Stomach smooth muscle (tissue), 2 donors: Measurements from ENCODE around the gene INPPL1.
"Not testable (repeated sequence)": the region's sequence is repeated elsewhere in the genome, so short reads cannot be mapped to it uniquely, and the experiment has no call there.

Experiments
- H3K27ac ChIP-seq: one replicate; pipeline ENCODE4 v1.7.0; 2013; ENCODE audit warnings: mild to moderate bottlenecking, low read length, inconsistent platforms
- H3K27me3 ChIP-seq, 2 donors: one replicate each; pipeline ENCODE4 v1.7.0; 2013; ENCODE audit warnings: low read length in 2 of 2; ENCODE audit not compliant: insufficient read depth in 2 of 2, control insufficient read depth in 1 of 2
- H3K36me3 ChIP-seq, 2 donors: one replicate each; pipeline ENCODE4 v1.7.0; 2013; ENCODE audit warnings: low read length in 2 of 2; ENCODE audit not compliant: control insufficient read depth in 2 of 2, insufficient read depth in 2 of 2
- H3K4me1 ChIP-seq: one replicate; pipeline ENCODE4 v1.7.0; 2013; ENCODE audit warnings: low read length; ENCODE audit not compliant: control insufficient read depth, insufficient read depth
- H3K4me3 ChIP-seq, 2 donors: one replicate each; pipeline ENCODE4 v1.7.0; 2013; ENCODE audit warnings: low read length in 2 of 2
- H3K9ac ChIP-seq, 2 donors: one replicate each; pipeline ENCODE4 v1.7.0; 2013; ENCODE audit warnings: low read length in 2 of 2, mild to moderate bottlenecking in 1 of 2
- H3K9me3 ChIP-seq, 2 donors: one replicate each; pipeline ENCODE4 v1.7.0; 2013; ENCODE audit warnings: low read length in 2 of 2; ENCODE audit not compliant: control insufficient read depth in 2 of 2
- donor health status: healthy.
- donor health status: Pancreatic carcinoma.

The INPPL1 gene

DNA sequence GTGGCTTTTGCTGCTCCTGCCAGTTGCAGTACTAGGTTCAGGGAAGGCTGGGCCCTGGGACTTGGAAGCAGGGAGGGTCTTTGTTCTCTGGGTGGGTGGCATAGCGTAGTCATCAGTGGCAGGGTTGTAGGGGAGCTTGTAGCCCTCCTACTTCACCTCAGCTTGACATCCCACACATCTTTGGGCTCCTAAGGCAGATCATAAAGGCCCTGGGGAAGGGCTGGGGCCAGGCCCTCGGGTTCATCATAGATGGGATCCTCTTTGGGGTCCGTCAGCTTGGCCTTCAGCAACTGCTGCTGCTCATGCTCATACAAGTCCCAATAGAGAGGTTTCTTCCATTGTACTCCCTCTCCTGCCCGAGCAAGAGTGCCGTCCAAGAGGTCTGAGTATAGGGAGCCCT is 25.4 kb downstream of the INPPL1 start:
- no peak overlapping the region for H3K4me3 ChIP-seq
- H3K4me1 ChIP-seq = peaks cover under 1% of the 10 kb centered on the region
- peaks cover 22 to 31% of the 10 kb centered on the region in 2 donors for H3K27me3 ChIP-seq
- H3K27ac ChIP-seq = no peak overlapping the region
- no peaks in the 10 kb centered on the region for H3K9me3 ChIP-seq
- no peaks in the 10 kb centered on the region for H3K36me3 ChIP-seq
- no peak overlapping the region for H3K9ac ChIP-seq

DNA sequence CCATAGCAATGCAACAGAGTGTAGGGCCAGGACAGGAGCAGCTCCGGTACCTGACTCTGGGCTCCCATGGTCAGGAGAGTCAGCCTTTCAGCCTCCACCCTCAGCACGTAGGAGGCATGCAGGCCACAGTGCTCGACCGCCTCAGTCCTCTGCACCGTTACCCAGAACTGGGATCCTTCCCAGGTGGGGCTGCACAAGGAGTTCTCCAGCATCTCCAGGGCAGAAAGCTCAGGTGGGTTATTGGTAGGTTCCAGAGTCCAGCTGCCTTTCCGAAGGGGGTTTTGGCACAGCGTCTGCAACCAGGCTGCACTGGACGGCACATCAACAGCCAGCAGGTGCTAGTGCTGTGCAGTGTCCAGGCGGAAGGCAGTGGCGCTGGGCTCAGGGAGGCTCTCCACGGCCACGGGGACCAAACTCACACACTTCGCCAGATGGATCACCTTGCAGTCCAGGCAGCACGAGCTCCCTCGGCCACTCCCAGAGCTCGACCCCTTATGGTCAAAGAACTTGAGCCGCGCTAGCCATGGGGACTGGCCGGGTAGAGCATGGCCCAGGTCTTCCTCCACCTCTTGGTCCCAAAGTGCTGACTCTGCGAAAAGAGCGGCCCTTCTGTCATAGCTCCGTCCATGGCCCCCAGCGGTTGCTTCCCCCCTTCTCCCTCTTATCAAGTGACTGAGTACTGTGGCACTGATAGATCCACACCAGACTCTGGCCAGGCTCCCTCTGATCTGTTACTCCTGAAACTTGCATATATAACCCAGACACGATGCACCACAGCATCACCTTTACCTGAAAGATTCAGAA is 26.3 kb downstream of the INPPL1 start:
- Histone ChIP-seq H3K36me3 (no peaks in the 10 kb centered on the region), H3K9me3 (no peaks in the 10 kb centered on the region), H3K27me3 (peaks cover 13 to 24% of the 10 kb centered on the region in 2 donors), H3K9ac (no peak overlapping the region), H3K4me1 (no peaks in the 10 kb centered on the region), H3K4me3 (no peak overlapping the region), H3K27ac (no peak overlapping the region)

DNA sequence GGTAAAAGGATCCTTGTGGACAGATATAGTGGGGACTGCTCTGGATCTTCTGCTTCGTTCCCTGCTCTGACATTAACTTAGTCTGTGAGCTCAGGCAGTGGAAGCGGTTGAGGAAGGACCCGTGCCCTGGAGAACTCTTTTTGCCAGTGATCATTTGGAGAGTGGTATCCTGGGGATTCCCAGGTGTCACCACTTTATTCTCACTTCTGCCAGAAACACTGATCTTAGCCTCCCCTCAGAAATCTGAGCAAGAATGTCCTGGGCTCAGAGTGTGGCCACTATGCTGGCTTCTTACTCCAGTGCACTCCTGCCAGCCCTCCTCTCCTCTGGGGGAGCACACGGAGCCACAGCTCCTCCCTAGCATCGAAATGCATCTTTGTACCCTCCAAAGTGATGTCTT is 27.0 kb downstream of the INPPL1 start:
- Histone ChIP-seq H3K9me3 (no peaks in the 10 kb centered on the region), H3K27me3 (peaks cover 10 to 18% of the 10 kb centered on the region in 2 donors), H3K36me3 (no peaks in the 10 kb centered on the region), H3K4me3 (no peak overlapping the region), H3K4me1 (no peaks in the 10 kb centered on the region), H3K27ac (no peak overlapping the region), H3K9ac (no peak overlapping the region)

DNA sequence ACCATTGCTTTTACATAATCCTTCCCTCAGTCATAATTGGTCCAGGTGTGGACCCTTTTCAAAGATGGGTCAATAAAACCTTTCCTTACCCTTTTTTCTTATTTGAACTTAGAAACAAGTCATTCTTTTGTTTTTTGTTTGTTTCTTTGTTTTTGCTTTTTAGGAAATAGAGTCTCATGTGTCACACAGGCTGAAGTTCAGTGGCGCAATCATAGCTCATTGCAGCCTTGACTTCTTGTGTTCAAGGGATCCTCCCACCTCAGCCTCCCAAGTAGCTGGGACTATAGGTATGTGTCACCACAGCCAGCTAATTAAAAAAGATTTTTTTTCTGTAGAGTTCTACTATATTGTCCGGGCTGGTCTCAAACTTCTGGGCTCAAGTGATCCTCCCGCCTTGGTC is 28.8 kb downstream of the INPPL1 start:
- no peak overlapping the region for H3K27ac ChIP-seq
- H3K27me3 ChIP-seq = peaks cover 0 to 8% of the 10 kb centered on the region in 2 donors
- H3K4me3 ChIP-seq = no peak overlapping the region
- H3K4me1 ChIP-seq = no peaks in the 10 kb centered on the region
- H3K36me3 ChIP-seq = no peaks in the 10 kb centered on the region
- H3K9me3 ChIP-seq = no peaks in the 10 kb centered on the region
- no peak overlapping the region for H3K9ac ChIP-seq

DNA sequence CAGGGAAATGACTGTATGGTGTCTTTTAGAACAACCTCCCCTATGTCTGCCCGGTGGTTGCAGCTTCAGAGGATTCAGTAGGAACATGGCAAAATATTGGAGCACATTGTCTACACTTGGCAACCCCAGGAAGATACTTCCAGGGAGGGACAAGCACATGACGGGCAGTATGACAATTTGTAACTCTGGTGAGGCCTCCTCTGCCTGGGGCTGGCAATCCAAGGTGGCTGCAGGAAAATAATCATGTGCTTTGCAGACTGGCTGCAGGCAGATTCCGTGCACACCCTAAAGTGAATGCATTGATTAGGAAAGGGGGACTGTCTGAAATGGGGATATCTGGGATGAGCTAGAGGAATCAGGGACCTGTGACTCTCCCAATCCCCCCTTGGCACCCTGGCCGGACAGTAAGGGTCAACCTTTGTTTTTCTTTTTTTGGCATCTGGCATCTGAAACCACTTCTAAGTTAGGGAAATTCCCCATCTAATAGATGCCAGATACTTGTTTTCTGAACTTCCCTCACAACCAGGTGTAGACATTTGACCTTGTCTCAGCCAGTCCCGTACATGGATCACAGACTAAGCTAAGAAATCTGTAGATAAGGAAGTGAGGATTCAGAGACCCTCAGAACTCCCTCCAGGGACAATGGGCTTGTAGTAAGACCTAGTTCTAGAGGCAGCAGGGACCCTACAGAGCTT is 29.9 kb downstream of the INPPL1 start:
- H3K4me1 ChIP-seq = no peaks in the 10 kb centered on the region
- no peaks in the 10 kb centered on the region for H3K36me3 ChIP-seq
- no peak overlapping the region for H3K27ac ChIP-seq
- H3K27me3 ChIP-seq = peaks cover 0 to 6% of the 10 kb centered on the region in 2 donors
- no peak overlapping the region for H3K9ac ChIP-seq
- H3K9me3 ChIP-seq = no peaks in the 10 kb centered on the region
- no peak overlapping the region for H3K4me3 ChIP-seq

DNA sequence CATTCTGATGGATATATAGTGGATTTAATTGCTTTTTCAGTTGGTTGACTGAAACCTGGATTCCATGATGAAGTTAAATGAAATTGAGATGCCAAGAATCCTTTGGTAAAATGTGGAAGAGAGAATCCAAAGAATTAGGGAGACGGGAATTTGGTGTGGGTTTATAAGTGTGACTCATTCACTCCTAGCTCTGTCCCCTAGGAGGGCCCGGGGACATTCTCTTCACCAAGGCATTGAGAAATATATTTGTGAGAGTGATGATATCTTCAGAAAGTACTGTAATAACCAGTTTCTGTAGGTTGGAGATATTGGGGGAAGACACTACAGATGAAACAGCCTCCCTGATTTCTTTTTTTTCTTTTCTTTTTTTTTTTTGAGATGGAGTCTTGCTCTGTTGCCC is 33.0 kb downstream of the INPPL1 start:
- H3K27ac ChIP-seq = no peak overlapping the region
- no peaks in the 10 kb centered on the region for H3K9me3 ChIP-seq
- H3K4me3 ChIP-seq = no peak overlapping the region
- no peaks in the 10 kb centered on the region for H3K4me1 ChIP-seq
- H3K9ac ChIP-seq = no peak overlapping the region
- no peaks in the 10 kb centered on the region for H3K27me3 ChIP-seq
- no peaks in the 10 kb centered on the region for H3K36me3 ChIP-seq

DNA sequence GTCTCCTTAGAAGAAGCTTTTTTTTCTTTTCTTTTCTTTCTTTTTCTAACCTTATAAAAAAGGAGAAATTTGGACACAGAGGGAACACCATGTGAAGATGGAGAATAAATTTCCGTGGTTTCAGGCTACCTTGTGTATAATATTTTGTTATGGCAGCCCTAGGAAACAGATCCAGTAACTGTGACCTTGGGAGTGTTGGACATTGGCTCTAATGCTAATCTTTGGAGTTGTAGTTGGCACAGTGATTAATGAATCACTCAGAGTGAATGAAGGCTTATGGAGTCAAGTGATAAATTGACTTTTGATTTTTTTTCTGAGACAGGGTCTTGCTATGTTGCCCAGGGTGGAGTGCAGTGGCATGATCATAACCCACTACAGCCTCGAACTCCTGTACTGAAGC is 34.9 kb downstream of the INPPL1 start:
- Histone ChIP-seq H3K27ac (no peak overlapping the region), H3K4me3 (no peak overlapping the region), H3K9ac (no peak overlapping the region), H3K36me3 (no peaks in the 10 kb centered on the region), H3K4me1 (no peaks in the 10 kb centered on the region), H3K27me3 (no peaks in the 10 kb centered on the region), H3K9me3 (no peaks in the 10 kb centered on the region)

DNA sequence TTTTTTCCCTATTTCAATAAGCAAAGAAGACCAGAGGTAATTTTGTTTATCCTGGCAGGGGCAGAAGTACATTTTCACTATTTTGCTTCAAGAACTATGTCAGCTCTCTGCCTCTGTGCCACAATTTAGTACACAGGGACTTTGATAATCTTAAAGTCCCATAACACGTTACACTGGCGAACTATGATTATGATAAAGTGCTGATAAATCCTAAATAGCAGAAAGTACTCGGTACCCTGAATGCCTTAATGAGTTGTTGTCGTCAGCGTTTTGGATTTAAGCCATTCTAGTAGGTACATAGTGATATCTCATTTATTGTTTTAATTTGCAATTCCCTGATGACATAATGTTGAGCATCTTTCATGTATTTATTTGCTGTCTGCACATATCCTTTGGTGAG is 36.0 kb downstream of the INPPL1 start:
- H3K27me3 ChIP-seq = no peaks in the 10 kb centered on the region
- no peaks in the 10 kb centered on the region for H3K4me1 ChIP-seq
- no peak overlapping the region for H3K27ac ChIP-seq
- H3K4me3 ChIP-seq = no peak overlapping the region
- no peak overlapping the region for H3K9ac ChIP-seq
- no peaks in the 10 kb centered on the region for H3K9me3 ChIP-seq
- H3K36me3 ChIP-seq = no peaks in the 10 kb centered on the region

DNA sequence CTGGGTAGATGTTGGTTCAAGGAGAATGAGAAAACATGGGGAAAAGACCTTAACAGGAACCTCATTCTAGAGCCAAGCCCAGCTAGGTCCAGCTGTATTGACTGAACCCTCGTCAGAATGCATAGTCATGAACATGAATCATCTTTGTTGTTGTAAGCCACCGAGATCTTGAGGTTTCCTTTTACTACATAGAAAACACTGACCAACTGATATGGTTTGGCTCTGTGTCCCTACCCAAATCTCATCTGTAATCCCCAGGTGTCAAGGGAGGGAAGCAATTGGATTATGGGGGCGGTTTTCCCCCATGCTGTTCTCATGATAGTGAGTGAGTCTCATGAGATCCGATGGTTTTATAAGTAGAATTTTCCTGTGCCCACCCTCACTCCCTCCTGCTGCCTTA is 38.8 kb downstream of the INPPL1 start:
- Histone ChIP-seq H3K4me1 (no peaks in the 10 kb centered on the region), H3K9me3 (no peaks in the 10 kb centered on the region), H3K27ac (no peak overlapping the region), H3K27me3 (no peaks in the 10 kb centered on the region), H3K36me3 (no peaks in the 10 kb centered on the region), H3K9ac (no peak overlapping the region), H3K4me3 (no peak overlapping the region)

DNA sequence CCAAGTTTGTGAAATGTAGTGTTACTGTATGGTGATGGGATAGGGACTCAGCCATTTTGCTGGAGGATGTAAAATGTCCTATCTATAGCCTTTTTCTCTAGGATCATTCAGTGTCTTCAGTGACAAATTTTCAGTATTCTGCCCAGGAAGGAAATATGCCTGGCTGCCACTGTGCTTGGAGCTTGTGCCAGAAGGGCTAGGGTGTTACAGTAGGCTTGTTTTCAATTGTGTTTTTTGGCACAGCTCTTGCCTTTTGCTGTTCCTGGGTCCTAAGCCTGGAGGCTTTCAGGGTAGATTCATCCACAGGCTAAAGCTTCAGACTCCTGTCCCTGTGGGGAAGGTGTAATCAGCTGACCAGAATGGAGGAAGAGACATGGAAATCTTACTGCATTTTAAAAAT is 41.4 kb downstream of the INPPL1 start:
- Histone ChIP-seq H3K9me3 (no peaks in the 10 kb centered on the region), H3K4me3 (no peak overlapping the region), H3K36me3 (no peaks in the 10 kb centered on the region), H3K4me1 (no peaks in the 10 kb centered on the region), H3K9ac (no peak overlapping the region), H3K27me3 (peaks cover 2 to 5% of the 10 kb centered on the region in 2 donors), H3K27ac (no peak overlapping the region)

DNA sequence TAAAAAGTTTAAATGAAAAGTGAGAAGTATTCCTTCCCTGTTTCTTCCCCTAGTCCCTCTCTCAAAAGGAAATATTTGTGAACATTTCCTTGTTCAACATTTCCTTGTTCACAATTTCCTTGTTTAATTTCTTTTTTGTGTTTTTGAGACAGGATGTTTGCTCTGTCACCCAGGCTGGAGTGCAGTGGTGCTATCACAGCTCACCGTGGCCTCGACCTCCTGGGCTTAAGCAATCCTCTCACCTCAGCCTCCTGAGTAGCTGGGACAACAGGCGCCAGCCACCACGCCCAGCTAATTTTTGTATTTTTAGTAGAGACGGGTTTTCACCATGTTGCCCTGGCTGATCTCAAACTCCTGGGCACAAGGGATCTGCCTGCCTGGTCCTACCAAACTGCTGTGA is 42.4 kb downstream of the INPPL1 start:
- H3K27ac ChIP-seq, H3K4me3 ChIP-seq, H3K9ac ChIP-seq, H3K36me3 ChIP-seq, H3K27me3 ChIP-seq, H3K4me1 ChIP-seq, H3K9me3 ChIP-seq: not testable (repeated sequence)
